NCI-H2081 (cell line): ENCODE measurements around the gene TGM5.
"Not testable (repeated sequence)": the region's sequence is repeated elsewhere in the genome, so short reads cannot be mapped to it uniquely, and the experiment has no call there.

ENCODE experiments used
- DNase-seq, 2 experiments: peaks; one replicate each; lab custom pipeline; 2025; lab: John Stamatoyannopoulos, UW

TGM5 gene

DNA sequence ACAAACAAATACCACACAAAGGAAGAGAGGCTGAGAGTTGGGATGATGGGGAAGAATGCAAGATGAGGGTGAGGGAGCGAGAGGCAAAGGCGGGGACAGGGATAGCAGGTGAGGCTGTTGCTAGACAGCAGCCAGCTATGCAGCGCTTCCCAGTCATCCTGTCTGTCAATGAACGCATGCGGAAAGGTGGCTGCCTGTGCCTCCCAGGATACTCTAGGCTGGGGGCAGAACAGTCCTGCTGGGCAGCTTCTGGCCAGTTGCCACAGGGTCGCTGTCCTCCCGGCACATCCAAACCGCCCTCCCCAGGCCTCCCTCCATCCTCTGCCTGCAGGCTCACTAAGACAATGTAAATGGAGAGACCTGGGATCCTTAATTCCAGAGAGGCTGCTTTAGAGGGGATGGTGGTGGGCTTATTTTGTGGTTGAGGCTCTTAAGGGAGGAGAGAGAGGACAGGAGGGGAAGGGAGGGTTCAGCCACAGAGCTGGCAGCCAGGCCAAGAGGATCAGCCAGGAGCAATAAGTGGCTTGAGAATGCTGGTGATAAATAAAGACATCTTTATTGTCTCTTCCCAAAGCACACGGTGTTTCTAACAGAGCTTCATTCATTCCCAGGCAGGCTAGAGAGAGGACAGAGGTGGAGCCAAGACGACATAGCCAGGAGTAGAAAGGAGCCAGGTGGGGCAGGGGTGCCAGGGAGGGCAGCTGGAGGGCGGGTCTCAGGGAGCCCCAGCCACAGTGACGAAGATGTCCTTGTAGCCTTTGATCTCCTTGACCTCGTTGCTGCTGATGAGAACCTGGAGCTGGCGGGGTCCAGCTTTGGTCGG is 9.2 kb upstream of the TGM5 start:
- no peak for DNase-seq

DNA sequence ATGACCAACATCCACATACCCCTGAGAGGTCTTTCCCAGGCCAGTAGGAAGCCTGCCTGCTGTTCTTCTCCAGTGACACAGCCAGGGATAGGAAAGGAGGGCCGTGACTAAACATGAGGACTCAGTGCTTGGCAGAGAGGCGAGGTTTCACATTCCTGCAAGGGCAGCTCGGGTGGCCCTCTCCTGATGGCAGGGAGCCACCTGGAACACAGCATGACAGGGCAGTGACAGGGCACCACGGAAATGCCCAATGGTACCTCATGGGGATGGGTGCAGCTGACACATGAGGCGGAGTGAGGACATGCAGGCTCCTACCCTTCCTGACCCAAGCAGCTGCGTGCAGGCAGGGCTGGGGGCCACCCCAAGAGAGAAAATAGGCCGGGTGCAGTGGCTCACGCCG is 7.4 kb upstream of the TGM5 start:
- no peak for DNase-seq

DNA sequence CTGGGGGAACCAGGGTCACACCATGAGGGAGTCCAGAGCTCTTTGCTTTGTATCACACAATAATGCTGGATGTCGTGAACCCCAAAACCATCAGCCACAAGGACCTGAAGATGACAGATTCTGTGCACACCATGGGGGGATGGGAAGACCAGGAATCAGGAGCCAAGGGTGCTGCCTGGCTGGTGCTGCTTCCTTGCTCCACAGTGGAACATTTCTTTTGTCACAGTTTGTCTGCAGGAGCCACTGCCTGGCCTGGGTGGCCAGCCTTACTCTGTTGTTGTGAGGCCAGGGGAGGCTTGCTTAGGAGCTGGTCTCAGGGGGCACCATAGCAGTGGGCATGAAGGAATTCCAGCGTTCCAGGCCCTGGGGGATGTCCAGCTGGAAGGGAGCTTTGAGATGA is 6.5 kb upstream of the TGM5 start:
- no peak for DNase-seq

DNA sequence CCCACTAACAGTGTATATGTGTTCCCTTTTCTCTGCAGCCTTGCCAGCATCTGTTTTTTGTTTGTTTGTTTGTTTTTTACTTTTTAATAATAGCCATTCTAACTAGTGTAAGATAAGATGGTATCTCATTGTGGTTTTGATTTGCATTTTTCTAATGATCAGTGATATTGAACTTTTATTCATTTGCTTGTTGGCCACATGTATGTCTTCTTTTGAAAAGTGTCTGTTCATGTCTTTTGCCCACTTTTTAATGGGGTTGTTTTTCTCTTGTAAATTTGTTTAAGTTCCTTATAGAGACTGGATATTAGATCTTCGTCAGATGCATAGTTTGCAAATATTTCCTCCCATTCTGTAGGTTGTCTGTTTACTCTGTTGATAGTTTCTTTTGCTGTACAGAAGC is 5.2 kb upstream of the TGM5 start:
- not testable (repeated sequence) for DNase-seq

DNA sequence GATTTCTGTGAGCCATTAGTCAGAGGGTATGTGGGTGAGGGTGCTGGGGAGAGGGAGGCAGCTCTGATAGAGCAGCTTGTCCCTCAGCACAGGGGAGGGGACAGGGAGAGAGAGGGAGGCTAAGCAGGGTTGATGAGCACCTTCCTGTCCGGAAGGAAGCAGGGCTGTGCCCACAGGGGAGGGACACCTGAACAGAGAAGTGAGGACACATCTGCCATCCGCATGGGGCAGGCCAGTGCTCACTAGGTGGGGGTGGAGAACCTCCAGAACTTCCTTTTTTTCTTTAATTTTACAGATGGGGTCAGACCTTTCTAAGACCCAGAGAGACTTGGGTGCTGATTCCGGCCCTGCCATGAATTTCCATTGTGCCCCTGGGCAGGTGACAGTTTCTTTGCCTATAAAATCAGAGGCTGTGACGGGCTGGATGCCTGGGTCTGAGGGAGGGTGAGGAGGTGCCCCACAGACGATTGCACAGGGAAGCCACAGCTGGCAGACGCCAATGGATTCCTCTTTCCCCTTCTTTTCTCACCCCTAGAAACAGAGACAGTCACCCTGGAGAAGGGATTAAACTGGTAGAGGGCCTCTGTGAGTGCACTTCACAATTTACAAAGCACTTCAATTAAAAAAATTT is 4.1 kb upstream of the TGM5 start:
- DNase-seq = no peak

DNA sequence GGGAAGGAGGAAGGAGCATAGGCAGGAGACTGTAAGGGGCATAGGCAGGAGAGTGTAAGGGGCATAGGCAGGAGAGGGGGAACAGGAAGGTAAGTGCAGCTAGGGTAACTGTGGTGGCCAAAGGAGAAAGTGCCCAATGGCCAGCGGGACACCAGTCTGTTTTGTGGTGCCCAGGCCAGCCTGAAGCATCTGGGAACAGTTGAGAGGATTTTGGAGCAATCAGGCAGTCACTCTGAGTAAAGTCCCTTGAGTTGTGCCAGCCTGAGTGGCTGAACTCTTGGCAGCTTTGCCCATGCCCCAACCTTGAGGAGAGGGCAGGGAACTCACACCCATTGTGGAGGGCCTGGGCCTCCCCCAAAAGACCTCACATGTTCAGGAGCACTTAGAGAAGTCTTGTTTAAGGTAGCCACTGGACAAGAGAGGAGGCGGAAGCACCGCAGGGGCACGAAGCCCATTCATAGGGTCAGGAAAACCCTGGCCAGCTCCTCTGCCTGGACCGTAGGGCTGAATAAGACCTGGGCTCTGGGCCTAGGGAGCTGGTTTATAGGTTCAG is 3.5 kb upstream of the TGM5 start:
- no peak for DNase-seq

DNA sequence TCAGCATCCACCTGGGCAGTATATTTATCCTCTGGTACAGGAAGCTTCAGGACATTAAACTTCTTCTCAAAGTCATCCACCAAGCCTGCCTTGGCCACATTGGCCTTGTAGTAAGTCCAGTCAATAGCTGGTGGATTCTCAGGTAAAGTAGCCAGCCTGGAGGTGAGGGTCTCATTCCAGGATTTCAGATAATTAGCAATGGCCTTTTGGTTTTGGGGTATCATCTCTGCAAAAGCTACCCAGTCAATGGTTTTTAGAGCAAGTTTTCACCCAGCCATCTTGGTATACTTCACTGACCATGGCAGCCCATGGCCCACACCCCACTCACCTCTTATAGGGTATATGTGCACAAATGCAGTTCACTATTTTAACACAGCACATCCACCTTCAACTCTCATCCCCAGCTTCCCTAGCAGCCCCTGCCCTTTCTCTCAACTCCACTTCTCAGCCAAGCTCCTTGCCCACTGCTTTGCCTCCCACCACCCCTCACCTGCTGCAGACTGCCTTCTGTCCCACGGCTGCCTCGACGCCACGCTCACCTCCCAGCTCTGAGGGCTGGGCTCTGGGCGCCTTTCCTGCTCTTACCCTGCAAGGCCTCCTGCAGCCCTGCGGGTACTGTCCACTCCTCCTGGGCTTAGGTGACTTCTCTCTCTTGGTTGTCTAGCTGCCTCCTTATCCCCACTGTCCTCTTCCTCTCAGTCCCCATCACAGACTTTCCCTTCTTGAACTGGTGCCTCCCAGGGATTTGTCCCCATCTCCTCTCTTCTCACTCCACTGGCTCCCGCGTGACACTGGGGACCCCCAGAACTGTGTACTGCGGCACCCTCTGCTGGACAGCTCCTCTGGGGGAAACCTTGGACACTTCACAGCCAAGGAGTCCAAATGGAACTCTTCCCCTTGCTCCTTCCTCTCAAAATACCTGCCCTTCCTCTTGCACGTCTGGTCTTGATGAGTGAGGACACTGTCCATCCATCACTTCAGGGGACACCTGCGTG is 1.7 kb upstream of the TGM5 start:
- DNase-seq = no peak

DNA sequence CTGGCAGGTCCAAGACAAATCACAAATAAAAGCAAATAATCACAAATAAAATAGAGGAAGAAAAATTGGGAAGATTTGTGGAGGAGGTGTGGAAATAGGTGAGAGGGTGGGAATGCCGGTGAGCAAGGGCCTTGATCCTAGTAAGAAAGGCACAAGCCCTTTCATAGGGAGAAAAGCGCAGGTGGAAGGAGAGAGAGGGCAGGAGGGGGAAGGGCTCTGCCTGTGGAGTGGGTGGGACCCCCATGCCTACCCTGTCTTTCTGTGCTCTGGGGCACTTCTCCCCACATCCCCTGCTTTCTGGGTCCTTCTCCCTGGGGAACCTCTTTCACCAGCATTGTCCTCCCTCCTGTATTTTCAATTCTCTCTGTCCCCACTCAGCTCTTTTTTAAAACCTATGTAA is 711 bp upstream of the TGM5 start:
- no peak for DNase-seq

DNA sequence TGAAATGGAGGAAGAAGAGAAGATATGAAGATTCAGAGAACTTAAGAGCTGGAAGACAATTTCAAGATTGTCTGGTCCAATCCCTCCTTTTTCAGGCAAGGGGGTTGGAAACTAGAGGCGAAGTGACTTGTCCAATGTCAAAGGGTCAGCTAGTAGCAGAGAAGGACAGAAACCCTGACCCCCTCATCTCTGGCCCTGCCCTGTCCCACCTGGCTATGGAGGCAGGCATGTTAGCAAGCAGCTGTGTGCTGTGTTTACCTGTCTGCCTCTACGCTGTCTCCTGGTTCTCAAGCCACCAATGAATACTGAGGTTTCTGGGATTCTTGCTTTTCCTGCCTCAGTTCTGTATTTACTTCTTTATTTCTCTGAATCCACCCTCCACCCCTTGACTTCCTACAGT is 342 bp downstream of the TGM5 start:
- no peak for DNase-seq

DNA sequence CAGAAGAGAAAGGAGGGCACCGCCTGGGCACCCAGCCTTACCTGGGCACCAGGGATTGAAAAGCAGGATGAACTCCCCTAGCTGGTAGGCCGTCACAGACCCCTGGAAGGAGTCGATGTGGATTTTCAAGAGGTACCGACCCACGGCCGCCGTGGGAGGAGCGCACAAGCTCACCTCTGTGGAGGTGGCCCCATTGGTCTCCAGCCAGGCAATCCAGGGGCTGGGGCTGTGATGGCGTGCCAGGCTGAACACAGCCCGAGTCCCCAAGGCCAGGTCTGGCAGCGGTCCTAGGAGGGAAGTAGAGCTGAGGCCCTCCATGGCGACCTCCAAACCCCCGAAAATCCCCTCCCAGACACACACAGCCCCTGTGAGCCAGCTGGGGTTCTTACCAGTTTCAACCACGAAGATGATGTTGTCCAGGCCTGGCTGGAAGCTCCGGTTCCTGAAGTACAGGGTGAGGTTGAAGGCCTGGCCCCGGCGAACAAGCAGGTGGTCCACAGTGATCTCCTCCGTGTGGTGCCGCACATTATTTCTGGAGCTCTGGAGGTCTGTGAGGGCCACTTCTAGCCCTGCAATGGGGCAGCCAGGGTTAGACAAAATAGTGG is 6.6 kb downstream of the TGM5 start:
- DNase-seq = no peak

DNA sequence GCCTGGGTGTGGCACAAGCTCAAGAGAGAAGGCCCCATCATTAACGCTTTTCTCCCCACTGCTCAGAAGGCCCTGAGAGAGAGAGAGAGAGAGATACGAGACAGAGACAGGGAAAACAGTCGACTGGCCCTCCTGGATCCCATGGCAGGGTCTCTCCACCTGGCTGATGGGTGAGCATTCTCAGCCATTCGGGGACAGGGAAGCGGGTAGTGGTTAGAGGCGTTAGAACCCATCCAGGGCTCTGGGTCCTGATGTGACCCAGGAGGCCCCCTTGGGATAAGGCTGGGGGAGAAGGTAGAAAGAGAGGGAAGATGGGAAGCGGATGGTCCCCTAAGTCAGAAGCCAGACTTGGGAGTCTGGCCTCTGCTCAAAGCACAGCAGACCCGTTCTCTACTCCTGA is 7.9 kb downstream of the TGM5 start:
- no peak for DNase-seq

DNA sequence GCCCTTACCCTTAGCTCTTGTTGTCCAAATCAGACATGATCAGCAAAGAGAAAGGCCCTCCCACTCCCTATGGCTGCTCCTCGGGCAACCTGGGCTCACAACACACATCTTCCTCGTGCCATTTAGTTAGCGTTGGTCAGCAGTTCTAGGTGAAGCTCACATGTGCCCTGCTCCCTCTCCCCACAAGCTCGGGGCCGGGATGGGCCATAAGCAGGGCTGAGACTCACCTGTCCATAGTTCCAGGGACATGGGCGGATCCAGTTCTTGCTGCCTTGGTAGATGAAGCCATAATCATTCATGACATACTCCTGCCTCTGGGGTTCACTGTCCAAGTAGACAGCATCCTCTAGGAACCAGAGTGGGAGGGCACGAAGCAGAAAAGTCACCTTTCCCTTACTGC is 10.4 kb downstream of the TGM5 start:
- DNase-seq = no peak

DNA sequence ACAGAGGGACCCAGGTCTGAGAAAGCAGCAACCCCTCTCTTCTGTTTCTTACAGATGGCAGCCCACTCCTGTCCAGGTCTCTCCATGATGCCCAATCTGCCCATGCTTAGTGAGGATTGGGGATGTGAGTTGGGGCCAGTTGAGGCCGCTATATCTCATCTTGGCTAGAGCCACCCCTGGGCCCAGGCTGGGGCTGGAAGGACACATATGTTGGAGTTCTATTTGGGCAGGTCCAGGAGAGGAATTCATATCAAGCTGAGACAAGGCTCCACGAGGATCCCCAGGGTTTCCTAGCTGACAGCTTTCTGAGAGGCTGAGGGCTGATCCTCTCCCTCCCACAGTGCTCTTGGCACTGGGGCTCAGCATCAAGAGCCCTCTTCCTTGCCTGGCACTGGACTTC is 11.4 kb downstream of the TGM5 start:
- DNase-seq = no peak

DNA sequence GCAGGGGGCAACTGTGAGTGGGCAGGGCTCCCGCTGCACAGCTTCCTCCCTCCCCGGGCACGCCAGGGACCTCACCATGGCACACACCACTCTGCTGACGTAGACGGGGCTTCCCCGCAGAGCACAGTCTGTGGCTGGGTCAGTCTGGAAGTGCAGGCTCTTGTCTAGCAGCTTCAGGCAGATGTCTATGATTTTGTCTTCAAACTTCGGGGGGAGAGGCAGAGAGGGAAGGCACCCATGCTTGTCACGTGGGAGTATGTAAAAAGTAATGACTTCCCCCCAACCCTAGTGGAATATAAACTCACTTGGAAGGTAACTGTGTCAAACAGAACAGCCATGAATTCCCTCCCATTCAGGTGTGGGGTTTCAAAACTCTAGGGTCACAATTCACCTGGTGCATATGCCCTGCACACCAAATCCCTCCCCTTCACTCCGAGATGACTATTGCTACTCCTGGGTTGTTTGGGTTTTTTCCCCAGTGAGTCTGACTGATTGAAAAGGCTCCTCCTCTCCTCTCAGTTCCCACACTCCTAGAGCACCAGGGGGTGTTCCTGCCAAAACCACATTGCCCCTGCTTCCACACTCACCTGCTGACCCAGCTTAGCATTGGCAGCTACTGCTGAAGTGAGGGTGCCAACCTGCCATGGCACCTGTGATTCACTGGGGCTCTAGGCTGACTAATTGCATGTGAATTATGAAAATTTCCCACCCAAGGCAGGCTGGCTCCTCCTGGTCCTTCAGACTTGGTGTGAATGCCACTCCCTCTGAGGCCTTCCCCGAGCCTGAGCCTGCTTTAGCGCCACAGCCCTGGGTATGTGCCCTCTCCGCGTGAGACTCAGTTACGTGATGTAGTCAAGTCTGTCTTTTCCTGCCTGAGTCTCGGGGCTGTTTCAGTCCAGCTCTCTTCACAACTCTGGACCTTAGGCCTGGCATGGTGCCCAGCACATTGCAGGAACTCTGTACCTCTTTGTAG is 13.0 kb downstream of the TGM5 start:
- DNase-seq = no peak

DNA sequence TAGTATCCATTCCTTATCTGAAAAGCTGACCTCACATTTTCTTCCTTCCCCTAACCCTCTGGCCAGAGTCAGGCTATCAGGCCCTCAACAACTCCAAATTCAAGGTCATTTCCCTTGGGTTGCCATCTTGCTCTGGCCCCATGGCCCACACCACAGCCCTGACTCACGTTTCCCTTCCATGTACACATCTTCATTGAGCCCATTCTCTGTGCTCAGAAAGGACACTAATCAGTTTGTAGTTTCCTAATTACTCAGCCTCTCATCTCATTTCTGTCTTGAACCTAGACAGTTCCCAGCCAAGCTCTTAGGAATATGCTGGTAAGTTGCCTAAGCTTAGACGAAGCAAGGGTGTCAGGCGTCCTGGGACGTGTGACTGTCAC is 14.9 kb downstream of the TGM5 start:
- DNase-seq = no peak

DNA sequence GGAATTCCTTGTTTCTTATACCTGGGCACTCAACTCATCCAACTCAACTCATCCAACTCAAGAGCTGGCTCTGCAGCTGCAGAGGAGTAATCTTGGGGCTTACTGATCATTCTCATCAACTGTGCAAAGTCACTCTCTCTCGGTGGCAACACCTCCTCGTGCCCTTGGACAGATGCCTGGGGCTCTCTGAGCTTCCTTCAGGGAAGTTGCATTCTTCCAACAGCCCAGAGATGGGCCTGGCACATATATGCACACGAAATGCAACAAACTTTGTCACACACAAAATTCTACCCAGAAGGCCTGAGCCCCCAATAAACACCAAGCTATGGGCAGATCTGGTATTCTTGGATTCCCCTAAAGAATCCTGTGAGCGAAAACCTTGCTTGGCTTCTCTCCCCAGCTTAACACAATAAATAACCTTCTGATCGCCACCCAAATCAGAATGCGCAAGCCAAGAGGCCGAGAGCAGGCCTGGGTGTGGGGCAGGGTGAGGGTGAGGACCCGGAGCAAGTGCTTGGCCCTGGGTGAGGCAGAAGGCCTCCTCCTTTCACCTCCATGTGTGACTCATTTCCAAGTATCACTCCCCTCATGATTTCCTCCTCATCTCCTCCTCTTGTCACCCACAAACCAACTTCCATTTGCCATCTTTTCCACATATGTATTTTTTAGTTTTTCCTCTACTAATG is 15.4 kb downstream of the TGM5 start:
- DNase-seq = no peak

DNA sequence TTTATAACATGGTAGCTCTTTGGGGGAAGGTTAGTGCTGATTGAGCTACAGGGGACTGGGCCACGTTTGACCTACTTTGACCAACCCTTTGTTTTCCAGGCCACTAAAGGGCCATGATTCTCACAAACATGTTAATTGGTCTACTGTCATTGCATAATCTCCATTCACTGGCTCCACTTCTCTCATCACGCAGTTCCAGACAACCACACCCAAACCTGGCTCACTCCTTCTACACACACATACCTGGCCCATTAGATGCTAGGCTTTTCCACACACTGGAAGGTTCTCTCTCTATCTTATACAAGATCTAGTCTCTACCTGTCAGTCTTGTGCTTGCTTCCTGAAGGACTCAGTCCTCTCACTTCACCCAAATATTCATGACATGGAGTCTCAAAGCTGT is 15.9 kb downstream of the TGM5 start:
- DNase-seq = no peak

DNA sequence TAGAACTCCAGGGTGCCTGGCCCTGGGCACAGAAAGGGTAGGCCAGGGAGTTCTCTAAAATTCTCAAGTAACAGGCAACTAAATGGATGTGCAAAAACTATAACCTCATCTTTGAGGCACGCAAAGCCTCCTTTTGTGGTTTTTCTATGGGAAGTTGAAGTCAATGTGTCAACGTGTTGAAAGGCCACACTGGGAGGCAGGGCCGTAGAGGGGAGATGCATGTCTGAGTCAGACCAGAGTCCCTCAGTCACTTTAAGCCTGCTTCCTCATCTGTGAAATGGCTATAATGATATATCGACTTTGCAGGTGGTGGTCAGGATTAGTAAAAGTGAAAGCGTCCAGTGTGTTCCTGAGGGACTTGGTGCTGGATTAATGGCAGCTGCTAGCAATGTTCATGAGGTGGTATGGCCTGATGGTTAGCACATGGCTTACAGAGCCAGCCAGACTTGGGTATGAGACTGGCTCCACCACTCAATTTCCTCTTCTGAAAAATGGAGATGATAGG is 17.0 kb downstream of the TGM5 start:
- no peak for DNase-seq

DNA sequence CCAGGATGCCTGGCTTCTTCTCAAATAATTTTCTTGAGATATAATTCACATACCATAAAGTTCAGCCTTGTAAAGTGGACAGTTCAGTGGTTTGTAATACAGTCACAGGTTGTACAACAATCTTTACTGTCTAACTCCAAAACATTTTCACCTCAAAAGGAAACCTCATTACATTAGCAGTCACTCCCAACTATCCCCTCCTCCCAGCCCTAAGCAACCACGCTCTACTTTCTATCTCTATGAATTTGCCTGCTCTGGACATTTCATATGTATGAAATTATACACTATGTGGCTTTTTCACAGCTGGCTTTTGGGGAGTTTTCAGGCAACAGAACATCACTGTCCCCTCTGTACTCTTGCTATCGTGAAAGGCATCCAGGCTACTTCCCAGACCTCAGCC is 17.5 kb downstream of the TGM5 start:
- DNase-seq = no peak

DNA sequence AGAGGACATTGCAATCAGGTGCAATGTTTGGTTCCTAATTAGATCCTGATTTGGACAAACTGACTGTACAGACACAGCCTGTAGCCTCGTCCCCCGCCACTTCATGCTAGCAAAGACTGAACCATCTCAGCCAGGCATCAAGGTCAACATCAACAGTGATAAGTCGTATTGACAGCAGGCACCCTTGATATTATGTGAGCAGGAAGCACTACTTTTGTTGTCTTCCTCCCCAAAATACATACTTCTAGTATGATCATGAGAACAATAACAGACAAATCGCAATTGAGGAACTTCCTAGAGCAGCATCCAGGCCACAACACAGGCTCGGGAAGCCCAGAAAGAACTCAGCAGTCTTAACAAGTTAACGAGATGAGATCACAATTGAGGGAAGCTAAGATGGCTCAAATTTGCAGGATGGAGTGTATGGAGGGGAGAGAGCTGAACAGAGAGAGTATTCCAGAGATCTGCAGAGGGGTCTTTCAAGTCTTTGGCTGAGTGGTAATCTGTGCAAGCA is 20.4 kb downstream of the TGM5 start:
- DNase-seq = no peak
